ENCODE measurements around the gene ANKH. TPM values are rescaled to one million over a fixed set of nuclear protein-coding genes. Genes with fewer than 3 reads are reported as not detected.
A peak's percentile ranks its signal among the peaks of the same experiment; 100 is the strongest.

The ANKH gene
- polyA plus RNA-seq, 3 donors, result 2.4 to 6.3 (median 3.1) TPM

GRCh38 chr5:14880688-14881087 lies 9.1 kb upstream of the ANKH start:
- intact Hi-C loops (cut with micrococcal nuclease), result loop anchor here in 1 of 2 donors (5.0 kb wide), 1 partner anchor 47 kb away; no protein-coding TSS in a partner anchor
- Histone ChIP-seq H3K27me3 (ENCODE audit: control insufficient read depth in 2 of 2, insufficient read depth in 2 of 2, low read length in 2 of 2) (peaks cover 5 to 10% of the 10 kb centered on the region in 2 donors), H3K4me3 (replicated peaks in 1 of 3; ENCODE audit: low read depth in 2 of 3, low read length in 3 of 3) (no peak overlapping the region)

GRCh38 chr5:14879937-14880589 lies 8.5 kb upstream of the ANKH start:
- no peaks in the 10 kb centered on the region for H4K20me1 ChIP-seq (ENCODE audit: insufficient read depth, low read length)
- H3K9ac ChIP-seq (ENCODE audit: insufficient read depth, low read length, poor library complexity, severe bottlenecking), result no peak overlapping the region
- H3K27me3 ChIP-seq (ENCODE audit: control insufficient read depth in 2 of 2, insufficient read depth in 2 of 2, low read length in 2 of 2), result peaks cover 5 to 15% of the 10 kb centered on the region in 2 donors
- no peaks in the 10 kb centered on the region for H3K36me3 ChIP-seq (replicated peaks in 1 of 2; ENCODE audit: control insufficient read depth in 1 of 2, insufficient read depth in 2 of 2, low read length in 2 of 2)
- Mint-ChIP-seq H3K36me3 (no peaks in the 10 kb centered on the region), H3K9me3 (peaks cover 0 to 3% (median 2%) of the 10 kb centered on the region in 7 donors), H3K4me3 (no peak overlapping the region), H3K27ac (peak overlapping the region in 1 of 7 donors; percentile 78), H3K4me1 (no peaks in the 10 kb centered on the region), H3K27me3 (ENCODE audit: low read depth in 3 of 3) (peaks cover 8 to 22% (median 14%) of the 10 kb centered on the region in 3 donors)
- no peaks in the 10 kb centered on the region for H3K79me2 ChIP-seq (ENCODE audit: insufficient read depth, low read length)
- no peak for DNase-seq
- H3K4me2 ChIP-seq (replicated peaks; ENCODE audit: extremely low read depth, low read length, poor library complexity, severe bottlenecking), result no peak overlapping the region
- no peak overlapping the region for H2AFZ ChIP-seq (ENCODE audit: insufficient read depth, low read depth, low read length, poor library complexity, severe bottlenecking)
- intact Hi-C loops (cut with micrococcal nuclease), result loop anchor here (5.0 to 10.0 kb wide), 3 partner anchors 47 to 155 kb away; no protein-coding TSS in a partner anchor
- H3K4me3 ChIP-seq (replicated peaks in 1 of 3; ENCODE audit: low read depth in 2 of 3, low read length in 3 of 3), result no peak overlapping the region
- H3K27ac ChIP-seq (ENCODE audit: low read depth in 1 of 2, low read length in 2 of 2), result no peak overlapping the region
- H3K9me3 ChIP-seq (replicated peaks in 1 of 2; ENCODE audit: control insufficient read depth in 1 of 2, insufficient read depth in 1 of 2, low read length in 2 of 2), result no peaks in the 10 kb centered on the region
- no peak for TF ChIP-seq CTCF (IDR thresholded peaks at IDR 0.05)
- no peaks in the 10 kb centered on the region for H3K4me1 ChIP-seq (ENCODE audit: control insufficient read depth in 1 of 2, insufficient read depth in 2 of 2, low read length in 2 of 2)
- WGBS (ENCODE audit: insufficient coverage), result 67% methylated on average over 3 of the region's 6 CpGs

More at GRCh38 chr5:14880688-14881087, 9.1 kb upstream of the ANKH start:
- no peak overlapping the region for H3K4me3 Mint-ChIP-seq
- TF ChIP-seq CTCF (IDR thresholded peaks at IDR 0.05), result no peak
- H3K9me3 Mint-ChIP-seq, result peaks cover 0 to 5% (median 2%) of the 10 kb centered on the region in 7 donors
- no peaks in the 10 kb centered on the region for H3K79me2 ChIP-seq (ENCODE audit: insufficient read depth, low read length)
- H3K27ac Mint-ChIP-seq, result no peak overlapping the region
- no peak overlapping the region for H3K27ac ChIP-seq (ENCODE audit: low read depth in 1 of 2, low read length in 2 of 2)
- DNase-seq, result peak; percentile 7 to 33 (median 17)
- no peak overlapping the region for H2AFZ ChIP-seq (ENCODE audit: insufficient read depth, low read depth, low read length, poor library complexity, severe bottlenecking)
- no peaks in the 10 kb centered on the region for H3K9me3 ChIP-seq (replicated peaks in 1 of 2; ENCODE audit: control insufficient read depth in 1 of 2, insufficient read depth in 1 of 2, low read length in 2 of 2)
- H3K4me1 ChIP-seq (ENCODE audit: control insufficient read depth in 1 of 2, insufficient read depth in 2 of 2, low read length in 2 of 2), result no peaks in the 10 kb centered on the region
- peaks cover 8 to 24% (median 14%) of the 10 kb centered on the region in 3 donors for H3K27me3 Mint-ChIP-seq (ENCODE audit: low read depth in 3 of 3)
- no peak overlapping the region for H3K4me2 ChIP-seq (replicated peaks; ENCODE audit: extremely low read depth, low read length, poor library complexity, severe bottlenecking)
- no peak overlapping the region for H3K9ac ChIP-seq (ENCODE audit: insufficient read depth, low read length, poor library complexity, severe bottlenecking)
- 80% methylated on average over 1 of the region's 1 CpG for WGBS (ENCODE audit: insufficient coverage)
- no peaks in the 10 kb centered on the region for H3K4me1 Mint-ChIP-seq
- no peaks in the 10 kb centered on the region for H4K20me1 ChIP-seq (ENCODE audit: insufficient read depth, low read length)
- H3K36me3 ChIP-seq (replicated peaks in 1 of 2; ENCODE audit: control insufficient read depth in 1 of 2, insufficient read depth in 2 of 2, low read length in 2 of 2), result no peaks in the 10 kb centered on the region
- H3K36me3 Mint-ChIP-seq, result no peaks in the 10 kb centered on the region
